Measurements from ENCODE around the gene IL22. TPM values are rescaled to one million over a fixed set of nuclear protein-coding genes. Genes with fewer than 3 reads are reported as not detected.

The IL22 gene, protein sequence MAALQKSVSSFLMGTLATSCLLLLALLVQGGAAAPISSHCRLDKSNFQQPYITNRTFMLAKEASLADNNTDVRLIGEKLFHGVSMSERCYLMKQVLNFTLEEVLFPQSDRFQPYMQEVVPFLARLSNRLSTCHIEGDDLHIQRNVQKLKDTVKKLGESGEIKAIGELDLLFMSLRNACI
- total RNA-seq, result not detected in 2 replicates

DNA sequence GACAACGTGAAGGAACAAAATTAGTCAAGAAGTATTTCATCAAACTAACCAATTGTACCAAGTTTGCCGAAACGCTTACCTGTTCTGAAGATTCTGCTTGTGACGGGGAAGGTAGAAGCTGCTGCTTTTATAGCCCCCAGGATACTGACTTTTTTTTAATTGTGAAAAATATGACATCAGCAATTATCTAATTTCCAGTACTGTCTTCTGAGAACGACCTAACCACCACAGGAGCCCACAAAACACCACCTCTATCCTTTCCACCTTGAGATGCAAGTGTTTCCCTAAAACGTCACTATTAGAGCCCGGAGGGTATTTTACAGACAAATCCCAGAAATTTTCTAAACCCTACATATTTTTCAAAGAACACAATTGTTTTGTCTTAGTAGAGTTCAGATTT is at the start of gene IL22:
TSS of gene IL22 (minus strand) at position 101 of the 400 bp plus-strand sequence. CDS start 156 bp downstream, outside the sequence.
- no peak for DNase-seq (ENCODE audit: low read depth, low spot score)

DNA sequence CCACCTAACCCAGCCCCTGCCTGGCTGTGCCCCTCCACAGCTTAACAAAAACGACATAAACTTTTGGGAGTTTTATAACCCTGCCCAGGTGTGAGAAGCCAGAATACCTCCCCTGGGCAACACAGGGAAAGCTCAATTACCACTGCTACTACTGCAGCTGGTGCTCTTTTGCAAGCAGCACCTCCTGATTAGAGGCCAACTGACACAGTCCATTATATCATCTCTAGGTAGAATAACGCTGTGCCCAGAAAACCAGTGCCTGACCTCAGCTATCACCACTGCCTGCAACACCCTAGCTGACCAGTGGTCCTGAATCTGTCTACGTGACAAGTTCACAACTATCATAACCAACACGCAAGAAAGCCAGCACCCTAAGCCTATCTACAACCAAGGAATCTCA is 44.5 kb upstream of the IL22 start:
- DNase-seq (ENCODE audit: low read depth, low spot score), result no peak

DNA sequence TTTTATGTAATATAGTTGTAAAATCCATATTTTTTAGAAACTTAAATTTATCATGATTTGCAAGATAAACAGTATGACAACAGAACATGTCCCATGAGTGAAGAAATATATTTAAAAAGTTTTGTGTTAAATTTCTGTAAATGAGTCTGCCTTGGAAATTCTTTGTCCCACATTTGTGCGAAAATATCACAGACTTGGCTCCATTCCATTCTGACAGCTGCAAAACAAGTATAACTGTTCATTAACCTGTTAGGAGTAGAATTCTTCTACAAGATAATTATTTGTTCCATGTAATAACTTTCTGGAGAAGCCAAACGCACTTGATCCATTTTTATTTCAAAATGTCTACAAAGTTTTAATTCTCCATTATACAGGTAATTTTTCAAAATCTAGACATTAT is 40.8 kb upstream of the IL22 start:
- no peak for DNase-seq (ENCODE audit: low read depth, low spot score)

DNA sequence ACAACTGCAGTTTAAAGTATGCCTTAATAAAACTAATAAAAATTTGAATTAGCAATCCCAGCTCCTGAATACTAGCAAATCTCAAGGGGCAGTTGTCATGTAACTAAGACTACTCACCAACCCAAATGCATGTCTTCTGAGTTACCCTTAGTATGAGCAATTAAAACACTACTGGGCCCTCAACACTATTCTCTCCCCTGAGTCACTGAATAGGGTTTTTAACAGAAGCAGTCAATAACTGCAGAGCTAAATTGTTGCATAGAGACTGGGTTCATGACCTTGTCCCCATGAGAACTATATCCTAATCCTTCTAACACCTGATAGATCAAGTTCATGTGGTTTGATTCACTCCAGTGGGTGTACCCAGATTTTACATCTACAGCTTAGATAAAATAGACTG is 39.9 kb upstream of the IL22 start:
- no peak for DNase-seq (ENCODE audit: low read depth, low spot score)

DNA sequence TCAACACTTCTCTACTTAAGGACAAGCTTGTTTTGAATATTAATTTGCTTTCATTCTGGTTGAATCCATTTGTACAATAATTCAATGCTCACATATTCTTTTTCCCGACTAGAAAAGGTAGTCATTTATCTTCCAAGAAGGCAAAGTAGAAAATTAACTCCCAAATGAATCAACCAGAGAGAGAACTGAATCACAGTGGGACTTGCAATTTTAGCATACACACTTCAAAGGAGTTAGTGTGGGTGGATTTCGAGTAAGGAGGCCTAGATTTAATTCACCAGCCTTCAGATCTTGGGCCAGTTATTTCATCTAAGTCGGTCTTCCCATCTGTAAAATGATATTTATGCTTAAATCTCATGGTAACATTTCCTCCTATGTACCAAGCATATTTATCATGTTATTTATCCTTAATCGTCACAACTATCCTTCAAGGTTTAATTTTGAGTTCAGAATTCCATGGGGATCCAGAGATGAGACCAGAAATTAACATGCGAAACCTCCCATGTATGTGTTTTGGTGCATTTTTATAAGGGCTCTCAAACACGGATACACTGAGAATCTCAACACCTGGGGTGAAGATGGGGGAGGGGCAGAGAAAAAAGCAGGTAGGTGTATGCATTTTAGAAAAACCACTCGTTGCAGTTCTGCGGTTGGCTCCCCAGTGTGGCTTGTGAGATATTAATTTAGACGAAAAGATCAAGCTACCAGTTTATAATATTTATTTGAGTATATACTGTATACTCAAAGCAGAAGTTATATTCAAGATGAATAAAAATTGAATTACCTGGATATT is 38.9 kb upstream of the IL22 start:
- DNase-seq (ENCODE audit: low read depth, low spot score), result no peak

DNA sequence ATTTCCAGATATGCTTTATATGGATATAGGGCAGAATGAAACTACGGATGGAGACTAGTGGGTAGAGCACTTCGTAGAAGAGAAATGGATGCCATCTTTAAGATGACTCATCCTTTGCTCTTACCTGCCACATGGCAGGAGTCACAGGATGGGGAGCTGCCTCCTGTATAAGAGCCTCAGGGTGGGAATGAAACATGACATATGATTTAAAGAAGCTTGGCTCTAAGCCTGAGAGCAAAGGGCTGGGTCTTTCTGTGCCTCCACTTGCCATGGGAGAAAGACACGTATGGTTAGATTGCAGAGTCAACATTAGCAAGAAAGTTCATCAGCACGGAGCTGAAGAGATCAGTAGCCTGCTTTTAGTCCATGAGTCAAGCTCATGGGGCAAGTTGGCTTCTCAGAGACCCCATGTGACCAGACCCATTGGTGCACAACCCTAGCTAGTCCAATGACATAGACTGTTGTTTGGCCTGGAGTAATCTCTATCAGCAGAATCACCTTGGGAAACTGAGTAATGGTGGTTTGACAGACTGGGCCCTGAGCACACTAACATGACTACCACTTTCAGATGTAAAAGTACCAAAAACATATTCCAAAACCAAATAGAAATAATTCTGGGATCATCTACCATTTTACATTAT is 38.1 kb upstream of the IL22 start:
- DNase-seq (ENCODE audit: low read depth, low spot score), result no peak

DNA sequence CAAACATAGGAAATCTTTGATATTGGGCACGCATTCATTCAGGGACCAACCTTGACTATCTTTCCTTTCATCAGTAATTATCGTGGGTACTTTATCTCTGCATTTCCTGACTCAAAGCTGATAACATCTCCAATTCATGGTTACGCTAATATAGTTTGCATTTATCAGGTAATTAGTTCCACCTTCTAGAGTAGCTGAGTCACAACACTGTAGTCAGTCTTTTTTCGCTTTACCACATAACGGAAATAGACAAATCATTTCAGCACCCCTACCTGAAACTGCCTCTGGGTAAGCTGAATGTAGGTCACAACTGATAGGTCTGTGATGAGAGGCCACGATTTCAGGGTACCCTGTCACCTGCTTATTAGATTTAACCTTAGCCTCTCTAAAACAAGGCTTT is 36.7 kb upstream of the IL22 start:
- no peak for DNase-seq (ENCODE audit: low read depth, low spot score)

DNA sequence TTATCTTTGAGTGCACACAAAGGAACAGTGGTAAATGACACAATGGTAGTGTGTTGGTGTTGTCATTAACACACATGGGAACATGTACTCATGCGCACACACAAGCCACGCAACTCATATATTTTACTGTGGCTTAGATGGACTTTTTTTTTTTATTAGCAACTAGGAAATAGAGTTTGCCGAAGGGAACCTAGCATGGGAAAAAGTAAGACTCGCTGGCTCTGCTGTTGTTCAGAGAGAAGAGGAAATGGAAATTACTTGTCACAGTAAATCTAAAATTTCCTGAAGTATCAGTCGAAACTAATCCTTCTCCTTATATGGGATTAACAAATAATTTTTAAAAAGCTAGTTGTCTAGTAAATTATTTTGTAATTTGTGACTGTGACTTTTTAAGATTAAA is 33.7 kb upstream of the IL22 start:
- DNase-seq (ENCODE audit: low read depth, low spot score), result no peak

DNA sequence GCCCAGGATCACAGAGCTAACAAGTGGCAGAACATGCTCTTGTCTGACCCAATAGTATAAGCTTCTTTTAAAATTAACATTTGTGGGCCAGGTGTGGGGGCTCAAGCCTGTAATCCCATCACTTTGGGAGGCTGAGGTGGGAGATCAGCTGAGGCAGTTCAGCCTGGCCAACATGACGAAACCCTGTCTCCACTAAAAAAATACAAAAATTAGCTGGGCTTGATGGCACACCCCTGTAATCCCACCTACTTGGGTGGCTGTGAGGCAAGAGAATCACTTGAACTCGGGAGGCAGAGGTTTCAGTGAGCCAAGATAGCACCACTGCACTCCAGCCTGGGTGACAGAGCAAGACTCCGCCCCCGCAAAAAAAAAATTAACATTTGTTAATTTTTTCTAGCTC is 33.0 kb upstream of the IL22 start:
- no peak for DNase-seq (ENCODE audit: low read depth, low spot score)

DNA sequence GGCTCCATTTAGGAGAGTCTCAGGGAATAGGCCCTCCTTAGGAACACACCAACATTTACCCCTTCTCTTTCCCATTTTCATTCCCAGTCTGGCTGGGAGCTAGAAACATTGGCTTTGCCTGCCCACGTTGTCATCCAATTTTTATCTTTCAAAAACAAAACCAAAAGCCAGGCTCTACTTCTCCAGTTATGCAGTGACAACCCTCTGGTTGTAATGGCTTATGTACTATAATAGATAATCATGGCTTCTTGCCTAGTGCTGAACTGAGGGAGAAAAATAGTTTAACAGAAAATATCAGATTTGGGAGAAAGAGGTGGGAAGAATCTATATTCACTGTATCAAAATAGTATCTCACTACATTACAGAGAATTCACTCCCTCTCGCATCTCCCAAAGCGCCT is 32.1 kb upstream of the IL22 start:
- no peak for DNase-seq (ENCODE audit: low read depth, low spot score)

DNA sequence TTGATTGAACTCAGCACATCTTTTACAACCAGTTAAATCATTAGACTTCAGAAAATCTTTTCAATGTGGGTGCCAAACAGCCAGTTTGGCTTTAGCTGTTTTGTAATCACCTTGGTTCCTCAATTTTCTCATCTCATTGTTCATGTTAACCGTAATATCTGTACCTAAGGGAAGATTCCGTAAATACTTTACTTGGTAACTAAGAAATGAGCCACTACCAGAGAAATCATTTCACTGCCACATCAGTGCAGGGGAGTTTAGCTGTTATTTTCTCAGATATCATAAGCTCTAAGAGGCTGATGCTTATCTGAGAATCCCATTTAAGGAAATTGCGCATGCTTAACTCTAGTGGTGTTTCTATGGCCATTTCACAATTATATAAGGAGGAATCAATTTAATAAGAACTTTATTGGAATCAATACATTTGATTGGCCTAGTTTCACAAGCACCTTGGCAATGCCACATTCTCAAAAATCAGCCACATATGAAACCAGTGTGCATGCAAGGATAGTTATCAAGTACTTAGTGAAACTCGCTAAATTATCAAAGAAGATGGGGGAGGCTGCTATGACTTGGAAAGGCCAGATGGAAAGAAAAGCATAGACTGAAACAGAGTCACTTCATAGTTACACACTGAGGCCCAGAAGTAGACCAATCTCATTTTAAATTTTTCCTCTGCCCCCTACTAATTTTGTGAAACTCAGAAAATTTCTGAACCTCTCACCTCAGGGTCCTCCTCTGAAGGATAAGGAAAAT is 28.1 kb upstream of the IL22 start:
- DNase-seq (ENCODE audit: low read depth, low spot score), result no peak

DNA sequence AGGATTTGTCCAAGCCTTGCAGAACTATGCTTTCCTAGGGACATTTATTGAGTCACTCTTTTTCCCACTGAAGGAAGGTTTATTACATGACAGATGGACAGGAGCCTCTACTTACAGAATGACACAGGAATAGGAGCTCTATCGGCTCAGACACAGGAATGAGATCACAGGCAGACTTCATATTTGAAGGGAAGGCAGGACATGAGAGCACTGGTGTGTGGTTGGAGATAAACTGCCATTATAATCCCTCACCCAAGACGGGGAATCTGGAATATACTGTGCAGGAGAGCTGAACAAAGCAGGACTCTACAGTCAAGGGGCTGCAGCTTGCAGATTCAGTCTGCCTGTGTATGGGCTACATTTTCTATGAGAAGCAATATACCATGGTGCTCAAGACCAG is 26.8 kb upstream of the IL22 start:
- no peak for DNase-seq (ENCODE audit: low read depth, low spot score)

DNA sequence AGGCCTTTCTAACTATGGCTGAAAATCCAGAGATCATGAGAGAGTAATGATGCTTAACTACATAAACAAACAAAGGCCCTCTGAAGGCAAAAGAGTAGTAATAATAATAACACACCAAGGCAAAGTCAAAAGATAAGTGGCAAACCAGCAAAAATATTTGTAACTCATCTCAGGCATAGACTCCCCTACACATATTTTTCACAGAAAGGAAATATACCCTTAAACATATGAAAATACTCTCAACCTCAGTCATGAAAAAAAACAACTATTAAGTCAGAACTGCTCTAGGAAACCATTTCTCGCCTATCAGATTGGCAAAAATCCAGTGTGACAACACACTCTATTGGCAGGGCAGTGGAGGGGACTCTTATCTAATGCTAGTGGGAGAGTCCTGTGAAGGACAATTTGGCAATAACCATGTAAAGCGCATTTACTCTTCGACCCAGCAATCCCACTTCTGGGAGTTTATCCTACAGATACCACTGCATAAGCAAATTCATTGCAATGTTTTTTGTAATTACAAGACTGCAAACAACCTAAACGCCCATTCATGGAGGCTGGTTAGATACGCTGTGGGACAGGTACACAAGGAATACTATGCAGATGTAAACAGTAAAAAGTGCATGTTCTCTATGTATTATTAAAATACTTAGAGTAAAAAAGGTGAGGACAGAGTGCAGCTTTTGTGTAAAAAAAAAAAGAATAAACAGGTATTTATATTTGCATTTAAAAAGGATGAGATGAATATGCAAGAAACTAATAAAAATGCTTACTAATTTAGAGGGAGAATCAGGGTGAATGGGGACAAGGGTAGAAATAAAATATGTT is 26.0 kb upstream of the IL22 start:
- no peak for DNase-seq (ENCODE audit: low read depth, low spot score)

DNA sequence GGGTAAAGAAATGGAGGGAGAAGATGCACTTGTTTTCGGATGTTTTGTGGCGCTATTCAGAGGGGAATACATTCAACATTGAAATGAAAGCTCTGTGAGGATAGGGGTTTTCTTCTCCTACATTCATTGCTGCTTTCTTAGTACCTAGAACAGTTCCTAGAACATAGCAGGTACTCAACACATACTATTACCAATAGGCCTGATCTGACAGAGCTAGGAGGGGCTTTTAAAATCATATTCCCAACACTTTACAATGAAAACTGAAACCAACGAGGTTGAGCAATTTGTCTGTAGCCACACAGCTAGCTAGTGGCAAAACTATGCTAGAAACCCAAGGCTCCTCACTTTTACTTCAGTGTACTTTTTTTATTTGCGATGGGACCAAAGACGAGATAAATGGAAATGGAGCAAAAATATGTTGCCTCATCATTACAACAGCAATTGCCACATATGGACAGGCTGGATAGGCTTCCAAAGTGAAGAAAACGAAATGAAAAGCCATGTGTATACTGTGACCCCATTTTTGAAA is 23.1 kb upstream of the IL22 start:
- DNase-seq (ENCODE audit: low read depth, low spot score), result no peak

DNA sequence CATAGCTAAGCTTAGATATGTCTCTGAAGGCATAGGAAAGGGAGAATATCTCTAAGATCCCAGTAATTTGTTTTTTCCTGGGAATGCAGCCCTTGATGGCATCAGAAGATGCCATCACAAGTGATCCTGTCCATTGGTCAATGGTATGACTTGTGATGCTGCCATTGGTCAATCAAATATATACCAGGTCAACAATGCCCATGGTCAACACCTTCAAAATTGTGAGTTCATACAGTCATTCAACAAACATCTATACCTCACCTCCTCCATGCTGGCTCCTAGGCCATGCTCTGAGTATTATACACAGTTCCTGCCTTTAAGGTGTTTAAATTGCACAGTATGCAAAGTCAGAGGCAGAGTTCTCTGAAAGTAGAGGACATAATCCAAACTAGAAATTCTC is 19.3 kb upstream of the IL22 start:
- DNase-seq (ENCODE audit: low read depth, low spot score), result no peak

DNA sequence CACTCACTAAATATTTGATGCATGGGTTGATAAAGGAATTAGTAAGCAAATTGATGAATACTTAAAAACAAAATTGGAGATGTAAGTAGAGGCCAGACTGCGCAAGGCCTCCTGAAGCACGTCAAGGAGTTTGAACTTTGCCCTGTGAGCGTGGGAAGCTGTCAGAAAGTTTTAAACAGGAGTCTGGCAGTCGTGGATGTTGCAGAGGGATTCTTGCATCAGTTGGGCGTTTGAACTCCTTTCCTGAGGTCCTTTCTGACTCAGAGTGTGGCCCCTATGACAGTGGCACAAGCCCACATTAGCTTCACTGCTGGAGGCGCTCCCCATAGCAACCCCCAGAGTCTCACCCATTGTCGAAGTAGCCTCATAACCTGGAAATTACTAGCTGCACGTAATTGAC is 17.9 kb upstream of the IL22 start:
- DNase-seq (ENCODE audit: low read depth, low spot score), result no peak

DNA sequence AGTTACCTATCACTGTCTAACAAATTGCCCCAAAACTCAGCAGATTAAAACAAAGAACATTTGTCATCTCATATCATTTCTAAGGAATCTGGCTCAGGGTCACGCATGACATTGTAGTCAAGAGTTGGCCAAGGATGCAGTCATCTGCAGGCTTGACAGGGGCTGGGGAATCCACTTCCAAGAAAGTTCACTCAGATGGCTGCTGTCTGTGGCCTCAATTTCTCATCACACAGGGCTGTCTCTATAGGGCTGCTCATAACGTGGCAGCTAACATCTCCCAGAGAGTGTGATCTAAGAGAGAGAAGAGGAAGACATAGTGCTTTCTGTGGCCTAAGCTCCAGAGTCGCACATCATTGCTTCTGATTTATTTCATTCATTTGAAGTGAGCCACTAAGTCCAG is 17.0 kb upstream of the IL22 start:
- DNase-seq (ENCODE audit: low read depth, low spot score), result no peak

DNA sequence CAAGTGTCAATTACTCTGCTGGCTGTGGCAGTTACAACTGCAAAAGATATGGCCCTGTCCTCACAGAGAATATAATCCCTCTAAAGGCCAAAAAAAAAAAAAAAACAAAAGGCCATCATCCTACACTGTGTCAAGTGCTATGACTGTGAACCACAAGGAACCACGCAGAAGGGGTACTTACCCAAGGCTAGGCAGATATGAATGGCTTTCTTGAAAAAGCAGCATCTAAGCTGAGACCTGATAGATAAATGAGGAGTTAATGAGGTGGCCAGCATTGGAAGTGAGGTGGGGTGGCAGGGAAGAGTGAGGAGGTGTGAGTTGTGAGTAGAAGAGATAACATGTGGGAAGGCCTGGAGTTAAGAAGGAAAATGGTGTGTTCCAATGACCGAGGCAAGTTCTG is 16.4 kb upstream of the IL22 start:
- DNase-seq (ENCODE audit: low read depth, low spot score), result no peak

DNA sequence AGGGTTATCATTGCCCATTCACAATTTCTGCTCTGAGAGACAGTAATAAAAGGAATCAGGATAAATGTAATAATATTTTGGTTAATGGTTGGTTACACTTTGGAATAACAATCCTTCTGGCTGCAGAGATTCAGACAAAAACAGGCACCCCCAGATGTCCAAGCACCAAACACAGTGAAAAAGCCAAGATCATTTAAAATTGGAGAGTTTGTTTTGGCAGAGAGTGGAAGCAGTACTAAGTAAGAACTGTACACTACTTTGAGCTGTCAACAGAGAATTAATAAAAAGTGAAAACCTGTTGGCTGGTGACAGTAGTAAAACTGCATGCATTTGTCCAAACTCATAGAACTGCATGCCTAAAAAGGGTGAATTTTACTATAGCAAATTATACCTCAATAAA is 15.6 kb upstream of the IL22 start:
- no peak for DNase-seq (ENCODE audit: low read depth, low spot score)

DNA sequence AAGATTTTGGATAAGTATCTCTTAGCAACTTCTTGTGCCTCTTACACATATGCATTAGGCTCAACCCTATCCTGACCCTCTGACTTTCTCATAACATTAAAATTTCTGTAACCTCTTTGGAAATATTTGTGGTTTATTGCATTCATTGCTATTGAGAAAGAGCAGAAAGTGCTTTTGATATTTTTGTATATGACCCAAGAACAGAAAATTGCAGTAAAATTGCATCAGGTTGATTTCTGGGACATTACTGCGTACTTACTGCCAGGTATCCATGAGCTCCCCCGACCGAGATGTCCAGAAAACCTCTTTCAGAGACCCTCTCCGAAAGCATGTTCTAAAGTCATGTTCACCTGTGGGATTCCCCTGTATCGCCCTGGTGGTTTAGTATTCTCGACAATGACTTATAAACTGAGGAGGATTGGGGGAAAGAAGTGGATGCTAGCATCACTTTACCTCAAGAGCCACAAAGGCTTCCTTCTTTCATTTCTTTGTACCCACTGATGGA is 14.5 kb upstream of the IL22 start:
- no peak for DNase-seq (ENCODE audit: low read depth, low spot score)

DNA sequence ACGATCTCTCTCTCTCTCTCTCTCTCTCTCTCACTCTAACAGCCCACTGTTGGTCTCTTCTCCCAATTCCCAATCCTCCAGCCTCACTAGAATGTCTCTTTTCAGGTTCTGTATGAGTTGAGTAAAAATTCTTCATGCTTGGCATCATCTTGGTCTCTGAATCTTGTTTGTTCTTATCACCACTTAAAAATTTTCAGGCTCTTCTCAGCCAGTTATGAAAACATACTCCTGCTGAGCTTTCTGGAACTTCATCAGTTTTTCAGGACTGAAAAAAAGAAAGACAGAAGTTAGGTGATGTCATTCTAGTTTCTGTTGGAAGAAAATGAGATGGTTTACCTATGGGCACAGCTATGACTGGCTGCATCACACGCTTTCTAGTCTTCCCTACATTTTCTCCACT is 11.5 kb upstream of the IL22 start:
- DNase-seq (ENCODE audit: low read depth, low spot score), result no peak

Data from pulmonary artery endothelial cell (primary cell).